Activated CD8-positive, alpha-beta memory T cell treated with anti-CD3 and anti-CD28 coated beads, Interleukin-2, amount 10 ng/mL, durations not matched to agents 7 days and 5 days (primary cell): ENCODE measurements around the gene USH1C. TPM values are rescaled to one million over a fixed set of nuclear protein-coding genes. Genes with fewer than 3 reads are reported as not detected.

Experiments
- ATAC-seq: fragments of 150-1000 bp; cut with Tn5 transposase; one replicate; pipeline ENCODE4 v1.10.0; 2021; ENCODE audit warnings: moderate library complexity
- CTCF ChIA-PET: fragments of 350-600 bp; sonication (Branson Sonifier 250); formaldehyde crosslinking; loops from one replicate; lab custom pipeline; 2021; ENCODE audit warnings: antibody characterized with exemption; lab: Charles Lee
- DNase-seq: peaks from one replicate; pipeline ENCODE4 v3.0.0-alpha.2; 2020
- H3K27ac Mint-ChIP-seq: one replicate; pipeline ENCODE4 v1.8.0; 2021; ENCODE audit warnings: mild to moderate bottlenecking, mixed read lengths
- H3K27me3 Mint-ChIP-seq: one replicate; pipeline ENCODE4 v1.8.0; 2021; ENCODE audit warnings: mixed read lengths
- H3K36me3 Mint-ChIP-seq: one replicate; pipeline ENCODE4 v1.8.0; 2021; ENCODE audit warnings: mild to moderate bottlenecking, mixed read lengths
- H3K4me1 Mint-ChIP-seq: one replicate; pipeline ENCODE4 v1.8.0; 2021; ENCODE audit warnings: mixed read lengths
- H3K4me3 Mint-ChIP-seq: one replicate; pipeline ENCODE4 v1.8.0; 2021; ENCODE audit warnings: mild to moderate bottlenecking, moderate library complexity, mixed read lengths
- H3K9me3 Mint-ChIP-seq: one replicate; pipeline ENCODE4 v1.8.0; 2022; ENCODE audit warnings: low read depth, mixed read lengths
- total RNA-seq, 2 experiments: library from RNA; stranded (reverse); gene quantifications; one replicate each; pipeline ENCODE4 v1.2.3, GENCODE V29; 2021

Gene USH1C
- total RNA-seq, 2 experiments from 2014 or later: not detected

- CTCF ChIA-PET: interaction anchor here (3.3 kb wide), 1 partner anchor 10 kb away, joined by 14 read pairs; no protein-coding TSS in a partner anchor
Observed at GRCh38 chr11:17494019-17494418, 50.2 kb downstream of the USH1C start.

GRCh38 chr11:17490938-17491337 lies 53.3 kb downstream of the USH1C start:
- Mint-ChIP-seq H3K36me3 (no peaks in the 10 kb centered on the region), H3K4me1 (no peaks in the 10 kb centered on the region), H3K27me3 (peaks cover 15% of the 10 kb centered on the region), H3K27ac (no peak overlapping the region), H3K9me3 (no peaks in the 10 kb centered on the region), H3K4me3 (no peak overlapping the region)
- ATAC-seq: no peak
- no peak for DNase-seq
- CTCF ChIA-PET: no interaction called here

More at GRCh38 chr11:17494019-17494418, 50.2 kb downstream of the USH1C start:
- H3K4me1 Mint-ChIP-seq: no peaks in the 10 kb centered on the region
- no peak for ATAC-seq
- DNase-seq: no peak
- H3K9me3 Mint-ChIP-seq: no peaks in the 10 kb centered on the region
- H3K4me3 Mint-ChIP-seq: no peak overlapping the region
- no peaks in the 10 kb centered on the region for H3K36me3 Mint-ChIP-seq
- H3K27me3 Mint-ChIP-seq: peaks cover 10% of the 10 kb centered on the region
- no peak overlapping the region for H3K27ac Mint-ChIP-seq

- no peak for DNase-seq
- Mint-ChIP-seq H3K4me3 (no peak overlapping the region), H3K27me3 (peaks cover 14% of the 10 kb centered on the region), H3K27ac (no peak overlapping the region), H3K36me3 (no peaks in the 10 kb centered on the region), H3K9me3 (no peaks in the 10 kb centered on the region), H3K4me1 (no peaks in the 10 kb centered on the region)
- ATAC-seq: no peak
- CTCF ChIA-PET: no interaction called here
Observed at GRCh38 chr11:17490232-17490631, 54.0 kb downstream of the USH1C start.

- Mint-ChIP-seq H3K27me3 (peaks cover 14% of the 10 kb centered on the region), H3K36me3 (no peaks in the 10 kb centered on the region), H3K9me3 (no peaks in the 10 kb centered on the region), H3K4me3 (no peak overlapping the region), H3K4me1 (no peaks in the 10 kb centered on the region), H3K27ac (no peak overlapping the region)
- no peak for ATAC-seq
- CTCF ChIA-PET: no interaction called here
- no peak for DNase-seq
Observed at GRCh38 chr11:17489751-17490150, 54.5 kb downstream of the USH1C start.

- Mint-ChIP-seq H3K4me3 (no peak overlapping the region), H3K27me3 (peaks cover 16% of the 10 kb centered on the region), H3K36me3 (no peaks in the 10 kb centered on the region), H3K9me3 (peaks cover 2% of the 10 kb centered on the region), H3K27ac (no peak overlapping the region), H3K4me1 (no peaks in the 10 kb centered on the region)
- DNase-seq (no peak), ATAC-seq (no peak)
- CTCF ChIA-PET: no interaction called here
Observed at GRCh38 chr11:17488563-17488962, 55.7 kb downstream of the USH1C start.

GRCh38 chr11:17486646-17487045 lies 57.6 kb downstream of the USH1C start:
- CTCF ChIA-PET: interaction anchor here (1.4 kb wide), 1 partner anchor 257 kb away, joined by 3 read pairs; no protein-coding TSS in a partner anchor
- Mint-ChIP-seq H3K36me3 (no peaks in the 10 kb centered on the region), H3K4me3 (no peak overlapping the region), H3K27ac (no peak overlapping the region), H3K27me3 (peaks cover 16% of the 10 kb centered on the region), H3K9me3 (peaks cover 4% of the 10 kb centered on the region), H3K4me1 (no peaks in the 10 kb centered on the region)
- ATAC-seq (no peak), DNase-seq (no peak)

GRCh38 chr11:17483505-17483904 lies 60.7 kb downstream of the USH1C start:
- Mint-ChIP-seq H3K4me1 (no peaks in the 10 kb centered on the region), H3K27ac (no peak overlapping the region), H3K9me3 (peaks cover 4% of the 10 kb centered on the region), H3K36me3 (no peaks in the 10 kb centered on the region), H3K4me3 (no peak overlapping the region), H3K27me3 (peaks cover 32% of the 10 kb centered on the region)
- no peak for DNase-seq
- CTCF ChIA-PET: no interaction called here
- no peak for ATAC-seq

GRCh38 chr11:17481905-17482304 lies 62.3 kb downstream of the USH1C start:
- H3K36me3 Mint-ChIP-seq: no peaks in the 10 kb centered on the region
- no peaks in the 10 kb centered on the region for H3K4me1 Mint-ChIP-seq
- H3K27ac Mint-ChIP-seq: no peak overlapping the region
- no peak overlapping the region for H3K4me3 Mint-ChIP-seq
- CTCF ChIA-PET: no interaction called here
- H3K27me3 Mint-ChIP-seq: peaks cover 41% of the 10 kb centered on the region
- peaks cover 4% of the 10 kb centered on the region for H3K9me3 Mint-ChIP-seq
- ATAC-seq: no peak
- no peak for DNase-seq

GRCh38 chr11:17479284-17480214 lies 64.7 kb downstream of the USH1C start:
- no peak overlapping the region for H3K27ac Mint-ChIP-seq
- peaks cover 61% of the 10 kb centered on the region for H3K27me3 Mint-ChIP-seq
- ATAC-seq (no peak), DNase-seq (no peak)
- H3K4me3 Mint-ChIP-seq: no peak overlapping the region
- peaks cover 4% of the 10 kb centered on the region for H3K9me3 Mint-ChIP-seq
- no peaks in the 10 kb centered on the region for H3K4me1 Mint-ChIP-seq
- CTCF ChIA-PET: no interaction called here
- no peaks in the 10 kb centered on the region for H3K36me3 Mint-ChIP-seq

GRCh38 chr11:17478070-17478469 lies 66.1 kb downstream of the USH1C start:
- Mint-ChIP-seq H3K4me1 (no peaks in the 10 kb centered on the region), H3K4me3 (no peak overlapping the region), H3K36me3 (no peaks in the 10 kb centered on the region), H3K27ac (no peak overlapping the region), H3K27me3 (peaks cover 72% of the 10 kb centered on the region), H3K9me3 (no peaks in the 10 kb centered on the region)
- CTCF ChIA-PET: no interaction called here
- DNase-seq: no peak
- ATAC-seq: no peak

- H3K27me3 Mint-ChIP-seq: peaks cover 79% of the 10 kb centered on the region
- no peaks in the 10 kb centered on the region for H3K36me3 Mint-ChIP-seq
- no peak overlapping the region for H3K4me3 Mint-ChIP-seq
- CTCF ChIA-PET: no interaction called here
- no peak for ATAC-seq
- no peaks in the 10 kb centered on the region for H3K9me3 Mint-ChIP-seq
- H3K27ac Mint-ChIP-seq: no peak overlapping the region
- no peaks in the 10 kb centered on the region for H3K4me1 Mint-ChIP-seq
- DNase-seq: no peak
Observed at GRCh38 chr11:17477361-17477760, 66.9 kb downstream of the USH1C start.

GRCh38 chr11:17477084-17477333 lies 67.2 kb downstream of the USH1C start:
- CTCF ChIA-PET: no interaction called here
- H3K4me3 Mint-ChIP-seq: no peak overlapping the region
- ATAC-seq: no peak

GRCh38 chr11:17476317-17477083 lies 67.7 kb downstream of the USH1C start, which contains the start of gene ABCC8:
Gene ABCC8 (minus strand): TSS chr11:17476845. CDS start chr11:17476776, 69 bp downstream.
- CTCF ChIA-PET: interaction anchor here (1.6 kb wide), 1 partner anchor 90 kb away, joined by 3 read pairs; no protein-coding TSS in a partner anchor
- no peak for ATAC-seq
- no peak within 1 kb of the TSS for H3K27ac Mint-ChIP-seq
- H3K4me3 Mint-ChIP-seq: no peak within 1 kb of the TSS
- H3K9me3 Mint-ChIP-seq: no peaks in the 10 kb centered on the region
- H3K4me1 Mint-ChIP-seq: no peaks in the 10 kb centered on the region
- no peak for DNase-seq
- no peaks in the 10 kb centered on the region for H3K36me3 Mint-ChIP-seq
- H3K27me3 Mint-ChIP-seq: peaks cover 86% of the 10 kb centered on the region

More at GRCh38 chr11:17477084-17477333, 67.2 kb downstream of the USH1C start:
- Mint-ChIP-seq H3K27ac (no peak overlapping the region), H3K27me3 (peaks cover 81% of the 10 kb centered on the region), H3K9me3 (no peaks in the 10 kb centered on the region), H3K4me1 (no peaks in the 10 kb centered on the region), H3K36me3 (no peaks in the 10 kb centered on the region)
- DNase-seq: no peak
